SK-N-SH (cell line): Measurements from ENCODE around the gene CDCA3. TPM values are rescaled to one million over a fixed set of nuclear protein-coding genes. Genes with fewer than 3 reads are reported as not detected.

Source experiments
- CTCF ChIA-PET: fragments of 300-600, 350-600 bp; formaldehyde crosslinking; extraction: SDS; loops from one replicate; lab custom pipeline; 2021; lab: Yijun Ruan, JAX
- POLR2A ChIA-PET: fragments of 350-600 bp; sonication (Branson Sonifier 250); formaldehyde crosslinking; extraction: SDS; loops from one replicate; lab custom pipeline; 2020; ENCODE audit warnings: antibody characterized with exemption, inconsistent platforms; lab: Yijun Ruan, JAX
- DNase-seq: peaks from one replicate; pipeline ENCODE4 v3.0.0; 2012
- H2AFZ ChIP-seq: fragments of 200-600 bp; sonication (generic); 2 replicates; pipeline ENCODE4 v1.8.1; 2016; ENCODE audit warnings: antibody characterized with exemption, mild to moderate bottlenecking, low read depth
- H3F3A ChIP-seq: fragments of 200-600 bp; sonication (generic); replicated peaks from 2 replicates; pipeline ENCODE3; 2016; ENCODE audit warnings: antibody characterized with exemption, mild to moderate bottlenecking; ENCODE audit not compliant: insufficient read depth
- H3K27ac ChIP-seq, 2 experiments: fragments of 200-500 bp in 1 of 2; fragments of 200-600 bp in 1 of 2; sonication (Bioruptor generic) in 1 of 2; sonication (generic), shearing (Covaris generic) in 1 of 2; 2 replicates each; pipeline versions ENCODE4 v1.5.1 to v1.6.1; 2014 to 2016; ENCODE audit warnings: low read depth in 2 of 2, inconsistent platforms in 1 of 2, low read length in 1 of 2, mild to moderate bottlenecking in 1 of 2, mixed read lengths in 1 of 2
- H3K27me3 ChIP-seq: fragments of 200-600 bp; sonication (generic), shearing (Covaris generic); 2 replicates; pipeline ENCODE4 v1.6.1; 2016; ENCODE audit warnings: mixed run types; ENCODE audit not compliant: insufficient read depth
- H3K36me3 ChIP-seq, 2 experiments: fragments of 200-500 bp in 1 of 2; fragments of 200-600 bp in 1 of 2; sonication (Bioruptor generic) in 1 of 2; sonication (generic) in 1 of 2; replicated peaks in 1 of 2; 2 replicates each; pipeline versions ENCODE3 to v1.5.1; 2014 to 2016; ENCODE audit warnings: low read length in 1 of 2, mild to moderate bottlenecking in 1 of 2; ENCODE audit not compliant: insufficient read depth in 2 of 2, control insufficient read depth in 1 of 2
- H3K4me1 ChIP-seq, 2 experiments: fragments of 200-500 bp in 1 of 2; fragments of 200-600 bp in 1 of 2; sonication (Bioruptor generic) in 1 of 2; sonication (generic), shearing (Covaris generic) in 1 of 2; 2 replicates each; pipeline versions ENCODE4 v1.5.1 to v1.6.1; 2014 to 2016; ENCODE audit warnings: low read depth in 1 of 2, low read length in 1 of 2, mixed run types in 1 of 2; ENCODE audit not compliant: insufficient read depth in 2 of 2, control insufficient read depth in 1 of 2
- H3K4me2 ChIP-seq: fragments of 200-600 bp; sonication (generic), shearing (Covaris generic); 2 replicates; pipeline ENCODE4 v1.6.1; 2017; ENCODE audit warnings: mixed run types
- H3K4me3 ChIP-seq, 2 experiments: fragments of 200-500 bp in 1 of 2; fragments of 200-600 bp in 1 of 2; sonication (Bioruptor generic) in 1 of 2; sonication (generic), shearing (Covaris generic) in 1 of 2; 2 replicates each; pipeline versions ENCODE4 v1.5.1 to v1.8.1; 2014 to 2016; ENCODE audit warnings: low read depth in 2 of 2, inconsistent platforms in 1 of 2, low read length in 1 of 2, mild to moderate bottlenecking in 1 of 2, mixed read lengths in 1 of 2, moderate library complexity in 1 of 2
- H3K79me2 ChIP-seq: fragments of 200-600 bp; sonication (generic); 2 replicates; pipeline ENCODE4 v1.8.1; 2017; ENCODE audit warnings: mild to moderate bottlenecking; ENCODE audit not compliant: insufficient read depth
- H3K9ac ChIP-seq: fragments of 200-600 bp; sonication (generic); 2 replicates; pipeline ENCODE4 v1.6.1; 2017; ENCODE audit warnings: mixed run types
- H3K9me2 ChIP-seq: fragments of 200-600 bp; sonication (generic); 2 replicates; pipeline ENCODE4 v1.6.1; 2017; ENCODE audit warnings: mixed run types
- H3K9me3 ChIP-seq: fragments of 200-600 bp; sonication (generic); 2 replicates; pipeline ENCODE4 v1.6.1; 2017; ENCODE audit warnings: mixed run types, mild to moderate bottlenecking, moderate library complexity
- H4K20me1 ChIP-seq: fragments of 200-600 bp; sonication (generic); 2 replicates; pipeline ENCODE4 v1.6.1; 2017; ENCODE audit warnings: mild to moderate bottlenecking, mixed run types; ENCODE audit not compliant: insufficient read depth
- CHD2 ChIP-seq: fragments of 150-350 bp; IDR thresholded peaks from 2 replicates; pipeline ENCODE4 v1.6.1; 2018; ENCODE audit warnings: low read length; ENCODE audit not compliant: partially characterized antibody
- GABPA ChIP-seq: IDR thresholded peaks from 2 replicates; pipeline ENCODE4 v1.4.0; 2012; ENCODE audit warnings: low read depth, mild to moderate bottlenecking
- GATA2 ChIP-seq: sonication (generic); formaldehyde crosslinking; IDR thresholded peaks from 2 replicates; pipeline ENCODE4 v1.5.0; 2020; ENCODE audit warnings: mild to moderate bottlenecking, missing genetic modification reagents
- IRF3 ChIP-seq: fragments of 150-350 bp; IDR thresholded peaks from 2 replicates; pipeline ENCODE4 v1.6.1; 2016; ENCODE audit warnings: mild to moderate bottlenecking, low read depth, low read length
- MXI1 ChIP-seq: IDR thresholded peaks from 2 replicates; pipeline ENCODE4 v1.6.1; 2012; ENCODE audit warnings: mild to moderate bottlenecking, low read depth, low read length, improper control_type of control experiment
- POLR2AphosphoS5 ChIP-seq: IDR thresholded peaks from 2 replicates; pipeline ENCODE4 v1.6.1; 2012; ENCODE audit warnings: low read depth, low read length
- RFX5 ChIP-seq: IDR thresholded peaks from 2 replicates; pipeline ENCODE4 v1.6.1; 2012; ENCODE audit warnings: mild to moderate bottlenecking, improper control_type of control experiment, low read length
- RXRA ChIP-seq: IDR thresholded peaks from 2 replicates; pipeline ENCODE4 v1.4.0; 2012; ENCODE audit warnings: low read depth, mild to moderate bottlenecking, borderline replicate concordance
- SIN3A ChIP-seq: IDR thresholded peaks from 2 replicates; pipeline ENCODE4 v1.6.1; 2012; ENCODE audit warnings: low read depth, mild to moderate bottlenecking, low read length, moderate library complexity, borderline replicate concordance
- TAF1 ChIP-seq: IDR thresholded peaks from 2 replicates; pipeline ENCODE4 v1.6.1; 2012; ENCODE audit warnings: low read depth, mild to moderate bottlenecking, low read length, moderate library complexity, borderline replicate concordance
- TEAD4 ChIP-seq: IDR thresholded peaks from 2 replicates; pipeline ENCODE4 v1.4.0; 2012; ENCODE audit warnings: mild to moderate bottlenecking, borderline replicate concordance; ENCODE audit not compliant: insufficient read depth
- WGBS: methylation state at CpG from one replicate; pipeline ENCODE4 v1.1.6; 2017; ENCODE audit warnings: low lambda C conversion rate; 5-methylcytosine and 5-hydroxymethylcytosine counted together
- polyA plus RNA-seq, 3 experiments: library from polyadenylated mRNA; depleted of rRNA; stranded (reverse); fragments of >200 nt; gene quantifications; 2 replicates each; pipeline ENCODE4 v1.2.3, GENCODE V29; 2012
- TF ChIP-seq, protein P1 (sequence below): IDR thresholded peaks from 2 replicates; pipeline ENCODE4 v1.4.0; 2012; ENCODE audit warnings: low read depth
- TF ChIP-seq, protein P2 (sequence below): IDR thresholded peaks from 2 replicates; pipeline ENCODE4; 2012

The CDCA3 gene
- 33.0 and 34.0 TPM in 2 replicates for polyA plus RNA-seq (2012; rRNA removed)
- polyA plus RNA-seq (2012; cell fraction: cytosol; rRNA removed), result 18.8 and 25.0 TPM in 2 replicates
- 49.3 and 55.0 TPM in 2 replicates for polyA plus RNA-seq (2012; cell fraction: nucleus; rRNA removed)

GRCh38 chr12:6851153-6851920 is at the start of gene CDCA3:
Gene CDCA3 (minus strand): TSS chr12:6851286. CDS start chr12:6850952, 334 bp downstream.
- H4K20me1 ChIP-seq, result no peaks in the 10 kb centered on the region; the same call in 1 of the 2 replicates
- H3K27me3 ChIP-seq, result no peaks in the 10 kb centered on the region
- H3K36me3 ChIP-seq, result peaks cover 25 to 37% of the 10 kb centered on the region in 2 experiments
- TF ChIP-seq IRF3 (peak; percentile 92), TAF1 (peak; percentile 19; the same call in 1 of the 2 replicates), RFX5 (no peak), POLR2AphosphoS5 (peak; percentile 60; the same call in 1 of the 2 replicates), GABPA (no peak), GATA2 (CRISPR knock-in tag) (no peak), RXRA (no peak), MXI1 (peak; percentile 93), TEAD4 (no peak), CHD2 (peak; percentile 94), SIN3A (peak; percentile 97)
- TF ChIP-seq, protein P1, sequence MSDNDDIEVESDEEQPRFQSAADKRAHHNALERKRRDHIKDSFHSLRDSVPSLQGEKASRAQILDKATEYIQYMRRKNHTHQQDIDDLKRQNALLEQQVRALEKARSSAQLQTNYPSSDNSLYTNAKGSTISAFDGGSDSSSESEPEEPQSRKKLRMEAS, result peak; percentile 93
- TF ChIP-seq, protein P2, sequence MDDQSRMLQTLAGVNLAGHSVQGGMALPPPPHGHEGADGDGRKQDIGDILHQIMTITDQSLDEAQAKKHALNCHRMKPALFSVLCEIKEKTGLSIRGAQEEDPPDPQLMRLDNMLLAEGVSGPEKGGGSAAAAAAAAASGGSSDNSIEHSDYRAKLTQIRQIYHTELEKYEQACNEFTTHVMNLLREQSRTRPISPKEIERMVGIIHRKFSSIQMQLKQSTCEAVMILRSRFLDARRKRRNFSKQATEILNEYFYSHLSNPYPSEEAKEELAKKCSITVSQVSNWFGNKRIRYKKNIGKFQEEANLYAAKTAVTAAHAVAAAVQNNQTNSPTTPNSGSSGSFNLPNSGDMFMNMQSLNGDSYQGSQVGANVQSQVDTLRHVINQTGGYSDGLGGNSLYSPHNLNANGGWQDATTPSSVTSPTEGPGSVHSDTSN, result peak; percentile 99
- peak within 1 kb of the TSS; percentile 65 for H3K9ac ChIP-seq
- no peaks in the 10 kb centered on the region for H3K9me3 ChIP-seq
- ChIA-PET CTCF (interaction anchor here (1.0 to 19.4 kb wide), 9 partner anchors 9 to 338 kb away, joined by 3 to 225 read pairs (median 5); partner anchors contain the start of genes GNB3, MLF2, P3H3 and SPSB2), POLR2A (interaction anchor here (0.8 to 3.4 kb wide), 21 partner anchors 10 to 317 kb away, joined by 3 to 57 read pairs (median 6); partner anchors contain the start of genes C12orf57, COPS7A, GAPDH and GNB3)
- H3K79me2 ChIP-seq, result peaks cover 70% of the 10 kb centered on the region
- H2AFZ ChIP-seq, result peak within 1 kb of the TSS; percentile 56
- H3K4me2 ChIP-seq, result peak within 1 kb of the TSS; percentile 77
- peaks cover 21% of the 10 kb centered on the region for H3F3A ChIP-seq
- H3K4me3 ChIP-seq, result peak within 1 kb of the TSS; percentile 70 to 76
- no peaks in the 10 kb centered on the region for H3K9me2 ChIP-seq
- WGBS, result under 1% methylated on average over 30 of the region's 37 CpGs
- peaks cover 7 to 17% of the 10 kb centered on the region in 2 experiments for H3K4me1 ChIP-seq
- DNase-seq, result peak; percentile 97
- peak within 1 kb of the TSS; percentile 73 to 97 for H3K27ac ChIP-seq
